ENCODE measurements around the gene ERCC8.

Gene ERCC8

DNA sequence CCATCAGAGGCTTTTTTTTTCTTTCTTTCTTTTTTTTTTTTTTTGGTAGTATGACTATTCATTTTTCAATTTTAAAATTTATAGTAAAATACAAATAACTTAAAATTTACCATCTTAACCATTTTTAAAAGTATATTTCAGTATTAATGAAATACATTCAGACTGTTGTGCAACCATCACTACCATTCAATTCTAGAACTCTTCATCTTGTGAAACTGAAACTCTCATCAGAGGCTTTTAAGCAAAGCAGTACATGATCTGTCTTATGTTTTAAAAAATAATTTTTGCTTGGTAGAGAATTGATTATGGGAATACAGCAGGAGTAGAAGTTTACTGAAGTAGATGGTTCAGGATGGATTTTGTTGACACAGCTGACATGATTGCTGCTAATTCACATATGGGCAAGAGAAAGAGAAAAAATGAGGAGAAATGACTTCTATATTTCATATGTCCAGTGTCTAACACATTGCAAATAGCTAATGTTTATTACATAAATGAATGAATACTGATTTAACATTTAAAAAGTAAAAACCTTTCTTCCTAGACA lies 114.2 kb downstream of the ERCC8 start:
- DNase-seq: no peak

DNA sequence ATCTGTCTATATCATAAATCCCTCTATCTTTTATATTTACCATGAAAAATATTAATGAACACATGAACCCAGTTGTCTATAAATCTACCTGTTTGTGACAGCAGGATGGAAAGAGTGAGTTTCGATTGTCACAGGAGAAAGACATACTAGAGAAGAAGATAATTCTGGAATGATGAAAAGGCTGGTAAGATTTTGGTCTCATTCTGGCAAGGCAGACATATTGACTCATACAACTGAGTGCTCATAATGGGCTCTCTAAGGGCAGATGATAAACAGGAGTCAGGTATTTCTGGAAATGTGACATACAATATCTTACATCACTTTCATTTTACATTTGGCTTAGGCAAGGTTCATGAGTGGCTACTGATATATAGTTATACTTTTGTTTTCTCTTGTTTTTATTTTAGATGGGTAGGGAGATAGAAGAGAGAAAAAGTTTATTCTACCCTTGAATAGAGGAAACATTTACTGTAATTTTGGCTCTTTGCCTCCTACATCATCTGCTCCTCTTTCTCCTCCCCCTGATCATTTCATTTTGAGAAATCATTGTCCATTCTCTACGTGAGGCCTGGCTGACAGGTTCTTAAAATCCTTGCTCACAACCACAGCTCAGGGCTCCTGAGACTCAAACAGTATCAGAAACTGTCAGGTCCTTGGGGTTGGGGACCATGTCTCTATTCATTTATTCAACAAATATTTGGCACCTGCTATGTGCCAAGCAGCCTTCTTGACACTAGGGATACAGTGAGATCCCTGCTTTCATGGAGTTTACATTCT lies 115.2 kb downstream of the ERCC8 start:
- DNase-seq: no peak

DNA sequence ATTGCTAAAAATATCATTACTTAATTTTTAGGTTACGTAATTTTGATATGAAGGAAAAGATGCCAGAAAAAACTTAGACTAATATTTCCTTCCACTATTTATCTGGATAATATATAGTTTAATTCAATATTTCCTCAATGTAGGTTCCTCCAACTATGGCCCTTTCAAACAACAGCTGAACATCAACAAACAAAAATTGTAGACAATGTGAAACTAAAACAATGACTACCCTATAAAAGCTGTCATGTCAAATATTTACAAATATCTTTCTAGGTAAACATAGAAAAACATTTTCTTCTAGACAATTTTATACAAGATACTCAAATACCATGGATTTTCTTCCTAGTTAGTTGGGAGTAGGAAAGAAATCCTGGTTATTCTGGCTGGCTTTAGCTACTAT lies 117.7 kb downstream of the ERCC8 start:
- no peak for DNase-seq

DNA sequence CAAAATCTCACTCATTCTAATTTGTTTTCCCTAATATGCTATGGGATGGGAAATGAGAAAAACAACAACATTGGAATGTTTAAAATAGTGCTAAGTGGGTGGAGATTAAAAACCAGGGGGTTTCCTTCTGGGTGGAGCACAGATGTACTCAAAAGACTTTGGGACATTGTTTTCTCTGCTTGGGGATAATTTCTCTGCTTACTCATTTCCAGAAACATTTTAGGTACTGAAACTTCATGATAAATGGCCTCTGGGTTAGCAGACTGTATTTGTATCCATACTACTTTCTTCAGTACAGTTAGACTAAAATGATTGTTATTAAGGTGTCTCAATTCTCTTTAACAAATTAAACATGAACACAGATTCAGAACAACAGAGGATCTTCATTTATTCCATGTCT lies 118.2 kb downstream of the ERCC8 start:
- no peak for DNase-seq

Measured in stimulated activated CD4-positive, alpha-beta T cell treated with anti-CD3 and anti-CD28 coated beads, Interleukin-2, amount 100 ng/mL, for 48 hours (primary cell).